ENCODE results near the gene FCRL1. TPM values are rescaled to one million over a fixed set of nuclear protein-coding genes. Genes with fewer than 3 reads are reported as not detected.

The FCRL1 gene
- total RNA-seq, 1 experiment from 2014 or later, result not detected

- POLR2A ChIA-PET, result no interaction called here
- Mint-ChIP-seq H3K4me3 (no peak overlapping the region), H3K4me1 (peaks cover 17% of the 10 kb centered on the region), H3K27ac (no peak overlapping the region), H3K36me3 (no peaks in the 10 kb centered on the region), H3K27me3 (ENCODE audit: low read depth) (no peaks in the 10 kb centered on the region), H3K9me3 (no peaks in the 10 kb centered on the region)
- no peak for TF ChIP-seq ETV6 (CRISPR knock-in tag; IDR thresholded peaks at IDR 0.05)
- ATAC-seq (no peak), DNase-seq (ENCODE audit: low spot score) (no peak)
- CTCF ChIA-PET, result interaction anchor here (1.1 to 1.2 kb wide), 2 partner anchors 195 to 205 kb away, joined by 3 read pairs; no protein-coding TSS in a partner anchor
These were observed 44.6 kb downstream of the FCRL1 start for GRCh38 chr1:157775101-157775870.

GRCh38 chr1:157774412-157774811 is 45.5 kb downstream of the FCRL1 start:
- TF ChIP-seq PREB (CRISPR knock-in tag; IDR thresholded peaks at IDR 0.05; ENCODE audit: borderline replicate concordance), result no peak
- no peak for ATAC-seq
- no peaks in the 10 kb centered on the region for H3K27me3 Mint-ChIP-seq (ENCODE audit: low read depth)
- H3K4me3 Mint-ChIP-seq, result no peak overlapping the region
- no peak for DNase-seq (ENCODE audit: low spot score)
- no peaks in the 10 kb centered on the region for H3K36me3 Mint-ChIP-seq
- H3K9me3 Mint-ChIP-seq, result no peaks in the 10 kb centered on the region
- POLR2A ChIA-PET, result no interaction called here
- peaks cover 9% of the 10 kb centered on the region for H3K4me1 Mint-ChIP-seq
- H3K27ac Mint-ChIP-seq, result no peak overlapping the region
- CTCF ChIA-PET, result interaction anchor here (0.6 to 1.3 kb wide), 7 partner anchors 12 to 279 kb away, joined by 3 to 7 read pairs (median 5); no protein-coding TSS in a partner anchor

GRCh38 chr1:157773493-157774350 is 46.2 kb downstream of the FCRL1 start:
- H3K9me3 Mint-ChIP-seq, result no peaks in the 10 kb centered on the region
- no peak for TF ChIP-seq EMX1 (CRISPR knock-in tag; IDR thresholded peaks at IDR 0.05)
- no peak for TF ChIP-seq ESRRA (CRISPR knock-in tag; IDR thresholded peaks at IDR 0.05; ENCODE audit: borderline replicate concordance)
- TF ChIP-seq MYBL2 (CRISPR knock-in tag; IDR thresholded peaks at IDR 0.05), result no peak
- no peak for TF ChIP-seq AFF4 (CRISPR knock-in tag; IDR thresholded peaks at IDR 0.05; ENCODE audit: borderline replicate concordance)
- no peak for TF ChIP-seq ZNF671 (CRISPR knock-in tag; IDR thresholded peaks at IDR 0.05)
- peak; percentile 31 for TF ChIP-seq CTCF (IDR thresholded peaks at IDR 0.05)
- H3K27ac Mint-ChIP-seq, result no peak overlapping the region
- ATAC-seq, result peak; percentile 99
- CTCF ChIA-PET, result interaction anchor here (0.6 to 1.3 kb wide), 6 partner anchors 13 to 278 kb away, joined by 3 to 7 read pairs (median 6); no protein-coding TSS in a partner anchor
- POLR2A ChIA-PET, result no interaction called here
- no peaks in the 10 kb centered on the region for H3K27me3 Mint-ChIP-seq (ENCODE audit: low read depth)
- H3K4me1 Mint-ChIP-seq, result peaks cover 5% of the 10 kb centered on the region
- H3K36me3 Mint-ChIP-seq, result no peaks in the 10 kb centered on the region
- peak; percentile 53 for DNase-seq (ENCODE audit: low spot score)
- no peak overlapping the region for H3K4me3 Mint-ChIP-seq

Data from WTC11 (cell line).